ENCODE data around the gene YDJC. TPM values are rescaled to one million over a fixed set of nuclear protein-coding genes. Genes with fewer than 3 reads are reported as not detected.

The YDJC gene
- total and polyA plus RNA-seq, 2 experiments from 2014 or later: 24.1 to 44.5 TPM

GRCh38 chr22:21674638-21675245 is 44.9 kb upstream of the YDJC start:
- no peaks in the 10 kb centered on the region for H3K9me3 ChIP-seq (ENCODE audit: low read depth)

GRCh38 chr22:21673534-21674321 is 43.9 kb upstream of the YDJC start:
- Histone ChIP-seq H4K20me1 (ENCODE audit: insufficient read depth, poor library complexity, severe bottlenecking) (peaks cover 2% of the 10 kb centered on the region), H3K9me2 (replicated peaks; ENCODE audit: insufficient read depth) (no peaks in the 10 kb centered on the region), H3K36me3 (replicated peaks; ENCODE audit: insufficient read depth, low read depth) (no peaks in the 10 kb centered on the region), H2AFZ (no peak overlapping the region), H3K79me2 (peaks cover 8% of the 10 kb centered on the region), H3K27me3 (no peaks in the 10 kb centered on the region), H3K27ac (no peak overlapping the region), H3K4me3 (no peak overlapping the region), H3K4me2 (no peak overlapping the region), H3K4me1 (ENCODE audit: insufficient read depth) (no peaks in the 10 kb centered on the region), H3K9me3 (ENCODE audit: low read depth) (no peaks in the 10 kb centered on the region)
- TF ChIP-seq EZH2 (IDR thresholded peaks at IDR 0.05; ENCODE audit: borderline replicate concordance) (no peak), EZH2phosphoT487 (IDR thresholded peaks at IDR 0.05; ENCODE audit: low read depth, severe bottlenecking, unreplicated experiment) (no peak)
- TF ChIP-seq, protein P1, sequence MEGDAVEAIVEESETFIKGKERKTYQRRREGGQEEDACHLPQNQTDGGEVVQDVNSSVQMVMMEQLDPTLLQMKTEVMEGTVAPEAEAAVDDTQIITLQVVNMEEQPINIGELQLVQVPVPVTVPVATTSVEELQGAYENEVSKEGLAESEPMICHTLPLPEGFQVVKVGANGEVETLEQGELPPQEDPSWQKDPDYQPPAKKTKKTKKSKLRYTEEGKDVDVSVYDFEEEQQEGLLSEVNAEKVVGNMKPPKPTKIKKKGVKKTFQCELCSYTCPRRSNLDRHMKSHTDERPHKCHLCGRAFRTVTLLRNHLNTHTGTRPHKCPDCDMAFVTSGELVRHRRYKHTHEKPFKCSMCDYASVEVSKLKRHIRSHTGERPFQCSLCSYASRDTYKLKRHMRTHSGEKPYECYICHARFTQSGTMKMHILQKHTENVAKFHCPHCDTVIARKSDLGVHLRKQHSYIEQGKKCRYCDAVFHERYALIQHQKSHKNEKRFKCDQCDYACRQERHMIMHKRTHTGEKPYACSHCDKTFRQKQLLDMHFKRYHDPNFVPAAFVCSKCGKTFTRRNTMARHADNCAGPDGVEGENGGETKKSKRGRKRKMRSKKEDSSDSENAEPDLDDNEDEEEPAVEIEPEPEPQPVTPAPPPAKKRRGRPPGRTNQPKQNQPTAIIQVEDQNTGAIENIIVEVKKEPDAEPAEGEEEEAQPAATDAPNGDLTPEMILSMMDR (IDR thresholded peaks at IDR 0.05; ENCODE audit: poor library complexity): no peak
- 95% methylated on average over 12 of the region's 12 CpGs for WGBS (ENCODE audit: low lambda C conversion rate, missing lambda C conversion rate)
- peak; percentile 3 for DNase-seq (ENCODE audit: low spot score)

More at GRCh38 chr22:21674638-21675245, 44.9 kb upstream of the YDJC start:
- Histone ChIP-seq H4K20me1 (ENCODE audit: insufficient read depth, poor library complexity, severe bottlenecking) (peaks cover 2% of the 10 kb centered on the region), H3K4me3 (no peak overlapping the region), H3K9me2 (replicated peaks; ENCODE audit: insufficient read depth) (no peaks in the 10 kb centered on the region), H3K4me2 (no peak overlapping the region), H3K79me2 (peaks cover 5% of the 10 kb centered on the region), H3K27me3 (no peaks in the 10 kb centered on the region), H3K27ac (no peak overlapping the region), H3K4me1 (ENCODE audit: insufficient read depth) (no peaks in the 10 kb centered on the region), H3K36me3 (replicated peaks; ENCODE audit: insufficient read depth, low read depth) (no peaks in the 10 kb centered on the region), H2AFZ (no peak overlapping the region)
- TF ChIP-seq EZH2 (IDR thresholded peaks at IDR 0.05; ENCODE audit: borderline replicate concordance) (no peak), EZH2phosphoT487 (IDR thresholded peaks at IDR 0.05; ENCODE audit: low read depth, severe bottlenecking, unreplicated experiment) (no peak)
- TF ChIP-seq, protein P1 (IDR thresholded peaks at IDR 0.05; ENCODE audit: poor library complexity): no peak
- WGBS (ENCODE audit: low lambda C conversion rate, missing lambda C conversion rate): 96% methylated on average over 12 of the region's 12 CpGs
- no peak for DNase-seq (ENCODE audit: low spot score)

GRCh38 chr22:21672107-21672629 is 42.3 kb upstream of the YDJC start:
- no peak for DNase-seq (ENCODE audit: low spot score)
- H4K20me1 ChIP-seq (ENCODE audit: insufficient read depth, poor library complexity, severe bottlenecking): peaks cover 2% of the 10 kb centered on the region
- 92% methylated on average over 6 of the region's 6 CpGs for WGBS (ENCODE audit: low lambda C conversion rate, missing lambda C conversion rate)
- no peak overlapping the region for H3K4me2 ChIP-seq
- peaks cover 18% of the 10 kb centered on the region for H3K79me2 ChIP-seq
- H2AFZ ChIP-seq: no peak overlapping the region
- no peaks in the 10 kb centered on the region for H3K4me1 ChIP-seq (ENCODE audit: insufficient read depth)
- H3K9me2 ChIP-seq (replicated peaks; ENCODE audit: insufficient read depth): no peaks in the 10 kb centered on the region
- no peak for TF ChIP-seq EZH2 (IDR thresholded peaks at IDR 0.05; ENCODE audit: borderline replicate concordance)
- TF ChIP-seq, protein P1 (IDR thresholded peaks at IDR 0.05; ENCODE audit: poor library complexity): no peak
- no peak for TF ChIP-seq EZH2phosphoT487 (IDR thresholded peaks at IDR 0.05; ENCODE audit: low read depth, severe bottlenecking, unreplicated experiment)
- H3K27me3 ChIP-seq: no peaks in the 10 kb centered on the region
- no peak overlapping the region for H3K27ac ChIP-seq
- H3K36me3 ChIP-seq (replicated peaks; ENCODE audit: insufficient read depth, low read depth): no peaks in the 10 kb centered on the region
- no peak overlapping the region for H3K4me3 ChIP-seq
- H3K9me3 ChIP-seq (ENCODE audit: low read depth): no peaks in the 10 kb centered on the region
